ENCODE measurements around the gene PDZD2. TPM values are rescaled to one million over a fixed set of nuclear protein-coding genes. Genes with fewer than 3 reads are reported as not detected.
A peak's percentile ranks its signal among the peaks of the same experiment; 100 is the strongest.

The PDZD2 gene
- total RNA-seq, 1 experiment from 2014 or later: 23.0 TPM

DNA sequence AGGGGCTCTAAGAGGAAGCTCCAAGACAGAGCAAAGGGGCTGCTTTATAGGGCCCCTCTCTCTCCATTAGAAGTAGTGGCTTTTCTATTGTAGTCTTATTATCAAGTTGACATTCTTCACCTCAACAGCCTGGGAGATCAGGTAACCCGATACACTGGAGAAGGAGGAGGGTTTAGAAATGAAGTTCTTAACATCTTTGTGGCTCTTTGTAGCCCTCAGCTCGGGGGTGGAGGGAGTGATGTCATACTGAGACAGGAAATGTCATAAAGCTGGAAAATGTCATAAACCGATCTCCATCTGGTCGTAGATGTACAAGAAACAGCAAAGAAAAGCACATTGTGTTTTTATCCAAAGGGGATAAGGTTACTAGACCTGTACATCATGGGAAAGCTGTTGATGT is 17.9 kb downstream of the PDZD2 start:
- ChIA-PET CTCF (interaction anchor here (0.8 to 1.0 kb wide), 2 partner anchors 9 to 19 kb away, joined by 3 to 4 read pairs; no protein-coding TSS in a partner anchor), POLR2A (no interaction called here)
- Mint-ChIP-seq H3K4me3 (ENCODE audit: unreplicated experiment) (no peak overlapping the region), H3K27me3 (ENCODE audit: insufficient read depth, unreplicated experiment) (peaks cover 59% of the 10 kb centered on the region), H3K4me1 (ENCODE audit: insufficient read depth, unreplicated experiment) (no peaks in the 10 kb centered on the region), H3K27ac (ENCODE audit: low read depth, unreplicated experiment) (no peak overlapping the region), H3K36me3 (ENCODE audit: insufficient read depth, unreplicated experiment) (no peaks in the 10 kb centered on the region), H3K9me3 (ENCODE audit: unreplicated experiment) (no peaks in the 10 kb centered on the region)
- intact Hi-C loops (cut with micrococcal nuclease): no loop called here
- no TSS peak for BruUV-seq (replicated peaks)
- TF ChIP-seq, protein P1, sequence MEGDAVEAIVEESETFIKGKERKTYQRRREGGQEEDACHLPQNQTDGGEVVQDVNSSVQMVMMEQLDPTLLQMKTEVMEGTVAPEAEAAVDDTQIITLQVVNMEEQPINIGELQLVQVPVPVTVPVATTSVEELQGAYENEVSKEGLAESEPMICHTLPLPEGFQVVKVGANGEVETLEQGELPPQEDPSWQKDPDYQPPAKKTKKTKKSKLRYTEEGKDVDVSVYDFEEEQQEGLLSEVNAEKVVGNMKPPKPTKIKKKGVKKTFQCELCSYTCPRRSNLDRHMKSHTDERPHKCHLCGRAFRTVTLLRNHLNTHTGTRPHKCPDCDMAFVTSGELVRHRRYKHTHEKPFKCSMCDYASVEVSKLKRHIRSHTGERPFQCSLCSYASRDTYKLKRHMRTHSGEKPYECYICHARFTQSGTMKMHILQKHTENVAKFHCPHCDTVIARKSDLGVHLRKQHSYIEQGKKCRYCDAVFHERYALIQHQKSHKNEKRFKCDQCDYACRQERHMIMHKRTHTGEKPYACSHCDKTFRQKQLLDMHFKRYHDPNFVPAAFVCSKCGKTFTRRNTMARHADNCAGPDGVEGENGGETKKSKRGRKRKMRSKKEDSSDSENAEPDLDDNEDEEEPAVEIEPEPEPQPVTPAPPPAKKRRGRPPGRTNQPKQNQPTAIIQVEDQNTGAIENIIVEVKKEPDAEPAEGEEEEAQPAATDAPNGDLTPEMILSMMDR (IDR thresholded peaks at IDR 0.05; ENCODE audit: unreplicated experiment): no peak
- DNase-seq (ENCODE audit: unreplicated experiment): no peak

DNA sequence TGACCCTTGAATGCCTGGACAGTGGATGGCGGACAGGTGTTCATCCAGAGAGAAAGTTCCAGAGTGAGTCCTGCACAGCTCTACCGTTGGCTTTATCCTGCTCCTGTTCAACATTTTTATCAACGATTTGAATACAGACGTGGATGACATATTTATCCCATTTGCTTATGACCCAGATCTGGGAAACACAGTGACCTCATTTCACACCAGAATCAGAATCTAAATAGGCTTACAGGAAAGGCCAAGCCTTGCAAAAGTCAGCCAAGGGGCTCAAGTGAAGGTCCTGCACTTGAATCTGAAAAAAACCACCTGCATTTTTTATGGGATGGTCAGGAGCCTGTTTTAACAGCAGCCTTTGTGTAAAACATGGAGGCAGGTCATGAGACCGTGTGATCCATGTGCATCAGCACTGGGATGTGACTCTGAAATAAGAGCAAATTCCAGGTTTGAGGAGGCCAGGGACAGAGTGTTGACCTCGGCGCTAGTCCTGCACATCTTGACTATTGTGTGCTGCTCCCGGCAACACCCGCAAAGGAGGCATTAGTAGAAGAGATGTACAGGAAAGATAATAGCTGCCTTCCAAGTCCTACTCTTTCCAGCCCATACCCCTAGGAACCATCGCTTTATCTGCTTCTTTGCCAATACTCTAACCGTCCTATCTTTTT is 18.5 kb downstream of the PDZD2 start:
- DNase-seq (ENCODE audit: unreplicated experiment): no peak
- no peak overlapping the region for H3K27ac Mint-ChIP-seq (ENCODE audit: low read depth, unreplicated experiment)
- no peak overlapping the region for H3K4me3 Mint-ChIP-seq (ENCODE audit: unreplicated experiment)
- no peaks in the 10 kb centered on the region for H3K4me1 Mint-ChIP-seq (ENCODE audit: insufficient read depth, unreplicated experiment)
- no peaks in the 10 kb centered on the region for H3K36me3 Mint-ChIP-seq (ENCODE audit: insufficient read depth, unreplicated experiment)
- H3K9me3 Mint-ChIP-seq (ENCODE audit: unreplicated experiment): no peaks in the 10 kb centered on the region
- POLR2A ChIA-PET: no interaction called here
- intact Hi-C loops (cut with micrococcal nuclease): no loop called here
- TF ChIP-seq, protein P1 (IDR thresholded peaks at IDR 0.05; ENCODE audit: unreplicated experiment): no peak
- peaks cover 59% of the 10 kb centered on the region for H3K27me3 Mint-ChIP-seq (ENCODE audit: insufficient read depth, unreplicated experiment)
- no TSS peak for BruUV-seq (replicated peaks)
- CTCF ChIA-PET: interaction anchor here (0.8 to 1.3 kb wide), 3 partner anchors 8 to 19 kb away, joined by 3 to 4 read pairs (median 4); partner anchors contain the start of gene PDZD2

GRCh38 chr5:31661257-31661656 is 22.3 kb downstream of the PDZD2 start:
- intact Hi-C loops (cut with micrococcal nuclease): loop anchor here (10.0 kb wide), 1 partner anchor 144 kb away; no protein-coding TSS in a partner anchor
- Mint-ChIP-seq H3K4me3 (ENCODE audit: unreplicated experiment) (no peak overlapping the region), H3K36me3 (ENCODE audit: insufficient read depth, unreplicated experiment) (no peaks in the 10 kb centered on the region), H3K9me3 (ENCODE audit: unreplicated experiment) (no peaks in the 10 kb centered on the region), H3K27ac (ENCODE audit: low read depth, unreplicated experiment) (no peak overlapping the region), H3K27me3 (ENCODE audit: insufficient read depth, unreplicated experiment) (peaks cover 56% of the 10 kb centered on the region), H3K4me1 (ENCODE audit: insufficient read depth, unreplicated experiment) (no peaks in the 10 kb centered on the region)
- no peak for DNase-seq (ENCODE audit: unreplicated experiment)
- POLR2A ChIA-PET: no interaction called here
- BruUV-seq (replicated peaks): no TSS peak
- TF ChIP-seq, protein P1 (IDR thresholded peaks at IDR 0.05; ENCODE audit: unreplicated experiment): no peak
- CTCF ChIA-PET: interaction anchor here (1.8 kb wide), 1 partner anchor 23 kb away, joined by 13 read pairs; no protein-coding TSS in a partner anchor

GRCh38 chr5:31663519-31663918 is 24.6 kb downstream of the PDZD2 start:
- peaks cover 36% of the 10 kb centered on the region for H3K27me3 Mint-ChIP-seq (ENCODE audit: insufficient read depth, unreplicated experiment)
- intact Hi-C loops (cut with micrococcal nuclease): loop anchor here (10.0 kb wide), 1 partner anchor 141 kb away; no protein-coding TSS in a partner anchor
- CTCF ChIA-PET: no interaction called here
- no peaks in the 10 kb centered on the region for H3K36me3 Mint-ChIP-seq (ENCODE audit: insufficient read depth, unreplicated experiment)
- H3K9me3 Mint-ChIP-seq (ENCODE audit: unreplicated experiment): no peaks in the 10 kb centered on the region
- H3K4me1 Mint-ChIP-seq (ENCODE audit: insufficient read depth, unreplicated experiment): no peaks in the 10 kb centered on the region
- BruUV-seq (replicated peaks): no TSS peak
- TF ChIP-seq, protein P1 (IDR thresholded peaks at IDR 0.05; ENCODE audit: unreplicated experiment): no peak
- DNase-seq (ENCODE audit: unreplicated experiment): peak; percentile 13
- POLR2A ChIA-PET: no interaction called here
- H3K27ac Mint-ChIP-seq (ENCODE audit: low read depth, unreplicated experiment): no peak overlapping the region
- H3K4me3 Mint-ChIP-seq (ENCODE audit: unreplicated experiment): no peak overlapping the region
